GM21360 (cell line): ENCODE results near the gene SPACA9.

Experiments
- ATAC-seq: cut with Tn5 transposase; IDR thresholded peaks from one replicate; pipeline ENCODE4 v1.9.1; 2021; ENCODE audit warnings: mild to moderate bottlenecking, moderate library complexity; ENCODE audit not compliant: unreplicated experiment

SPACA9 gene

DNA sequence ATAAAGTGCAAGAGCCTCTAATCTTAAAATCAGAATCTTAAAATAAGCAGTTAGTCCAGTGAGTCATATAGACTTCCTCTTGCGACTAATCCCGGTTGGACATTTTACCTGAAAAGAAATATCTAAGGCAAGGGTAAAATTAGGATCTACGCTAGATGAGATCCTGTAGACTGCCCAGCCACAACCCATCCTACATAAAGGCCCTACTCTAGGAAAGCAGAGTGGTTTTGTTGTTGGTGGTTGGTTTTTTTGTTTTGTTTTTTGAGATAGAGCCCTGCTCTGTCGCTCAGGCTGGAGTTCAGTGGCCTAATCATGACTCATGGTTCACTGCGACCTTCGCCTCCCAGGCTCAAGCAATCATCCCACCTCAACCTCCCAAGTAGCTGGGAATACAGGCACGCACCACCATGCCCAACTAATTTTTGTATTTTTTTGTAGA is 58.8 kb downstream of the SPACA9 start:
- ATAC-seq: no peak

DNA sequence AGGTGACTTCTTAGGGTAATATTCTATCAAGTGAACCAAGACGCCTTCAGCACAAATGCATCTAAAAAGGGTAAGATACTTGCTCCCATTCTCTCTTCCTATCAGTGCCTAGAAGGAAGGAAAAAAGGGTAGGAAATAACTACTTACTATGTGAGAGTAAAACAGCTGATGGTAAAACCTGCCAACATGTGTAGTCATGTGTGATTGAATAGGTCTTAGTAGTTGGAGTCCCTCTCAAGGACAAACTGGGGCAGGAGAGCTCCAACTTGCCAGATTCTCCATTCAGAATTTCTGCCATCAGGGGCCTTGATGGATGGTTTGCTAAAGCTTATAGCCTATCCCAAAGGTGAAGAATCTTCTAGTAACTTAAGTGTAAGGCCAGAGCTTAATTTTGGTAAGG is 60.5 kb downstream of the SPACA9 start:
- ATAC-seq: no peak
